HG02840 (cell line): ENCODE measurements around the gene CUBN.

Source experiments
- ATAC-seq: cut with Tn5 transposase; IDR thresholded peaks from one replicate; pipeline ENCODE4 v1.9.1; 2021; ENCODE audit warnings: mild to moderate bottlenecking, moderate library complexity, moderate number of reproducible peaks; ENCODE audit not compliant: unreplicated experiment, low FRiP score

CUBN gene

DNA sequence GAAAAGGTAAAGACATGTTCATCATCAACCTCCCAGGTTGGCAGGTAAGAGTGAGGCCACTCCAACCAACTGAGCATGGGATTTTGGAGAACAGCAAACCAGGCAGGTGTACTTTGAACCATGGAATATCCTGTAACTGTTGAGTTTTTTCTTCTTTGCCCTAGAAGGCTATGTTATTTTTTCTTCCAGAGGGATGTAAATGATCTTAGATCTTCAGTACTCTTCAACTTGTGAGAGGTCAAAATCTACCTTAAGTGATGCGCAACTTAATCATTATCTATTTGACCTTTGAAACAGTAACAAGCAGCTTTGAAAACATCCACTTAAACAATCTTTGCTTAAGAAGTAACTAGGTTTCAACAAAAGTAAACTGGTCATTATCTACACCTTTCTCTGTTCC lies at the start of gene CUBN:
CUBN (minus strand) TSS at position 71 of the 400 bp plus-strand sequence; CDS start at position 25, 46 bp downstream.
- no peak for ATAC-seq

DNA sequence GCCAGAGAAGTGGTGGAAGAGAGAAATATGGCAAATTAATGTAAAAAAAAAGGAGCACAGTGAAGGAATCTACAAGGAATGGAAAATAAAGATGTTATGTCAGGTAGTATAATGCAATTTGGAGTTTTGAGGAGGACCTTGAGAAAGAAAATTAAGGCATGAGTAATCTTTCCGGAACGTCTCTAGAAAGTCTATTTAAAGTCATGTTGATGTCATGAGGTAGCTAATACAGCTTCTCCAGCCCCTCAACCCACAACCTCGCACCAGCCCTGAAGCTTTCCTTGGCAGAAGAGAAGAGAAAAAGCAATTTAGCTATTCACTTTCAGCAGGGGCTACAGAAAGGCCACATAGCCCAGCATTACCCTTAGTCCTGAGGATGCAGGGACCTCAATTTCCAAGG lies 49.4 kb upstream of the CUBN start:
- ATAC-seq, result no peak

DNA sequence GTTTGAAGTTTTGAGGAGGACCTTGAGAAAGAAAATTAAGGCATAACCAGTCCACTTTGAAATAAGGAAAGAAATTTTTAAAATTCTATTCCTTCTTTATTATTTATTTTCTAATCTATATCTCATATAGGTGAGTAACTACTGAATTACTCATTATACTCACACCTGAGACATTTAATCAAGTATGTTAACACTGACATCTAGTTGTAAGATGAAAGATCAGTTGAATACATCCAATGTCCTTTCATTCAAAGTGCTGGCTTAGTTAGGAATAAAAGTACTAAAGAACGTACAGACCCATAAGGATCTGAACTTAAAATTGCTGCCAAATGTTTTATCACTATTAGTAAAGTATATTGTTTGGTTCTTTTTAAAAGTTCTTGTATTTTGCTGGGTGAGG lies 48.4 kb upstream of the CUBN start:
- no peak for ATAC-seq

DNA sequence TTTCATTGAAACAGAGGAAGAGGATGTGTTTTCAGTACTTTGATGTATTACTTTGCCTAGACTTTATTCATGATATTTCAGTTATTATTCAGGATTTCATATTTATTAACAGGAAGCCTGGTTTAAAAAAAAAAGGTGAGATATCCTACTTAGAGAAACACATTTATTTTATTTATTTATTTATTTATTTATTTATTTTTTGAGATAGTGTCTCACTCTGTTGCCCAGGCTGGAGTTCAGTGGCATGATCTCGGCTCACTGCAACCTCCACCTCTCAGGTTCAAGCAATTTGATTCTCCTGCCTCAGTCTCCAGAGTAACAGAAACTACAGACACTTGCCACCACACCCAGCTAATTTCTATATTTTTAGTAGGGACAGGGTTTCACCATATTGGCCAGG lies 47.4 kb upstream of the CUBN start:
- no peak for ATAC-seq

DNA sequence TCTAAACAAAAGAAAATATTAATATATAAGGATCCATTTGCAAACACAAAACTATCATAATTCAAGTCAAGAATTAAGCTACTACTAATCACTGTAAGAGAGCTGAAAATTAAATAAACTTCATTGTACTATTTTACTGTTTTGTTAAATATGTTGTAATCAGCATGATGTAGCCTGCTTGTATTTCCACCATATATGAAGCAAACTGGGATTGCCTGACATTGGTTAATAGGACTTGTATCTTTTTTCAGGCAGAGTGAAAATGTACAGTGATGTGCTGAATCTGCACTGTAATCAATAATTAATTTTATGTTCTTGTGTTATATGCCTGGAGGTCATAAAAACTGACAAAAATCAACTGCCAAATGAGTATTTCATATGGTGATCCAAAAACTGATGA lies 46.5 kb upstream of the CUBN start:
- ATAC-seq, result no peak

DNA sequence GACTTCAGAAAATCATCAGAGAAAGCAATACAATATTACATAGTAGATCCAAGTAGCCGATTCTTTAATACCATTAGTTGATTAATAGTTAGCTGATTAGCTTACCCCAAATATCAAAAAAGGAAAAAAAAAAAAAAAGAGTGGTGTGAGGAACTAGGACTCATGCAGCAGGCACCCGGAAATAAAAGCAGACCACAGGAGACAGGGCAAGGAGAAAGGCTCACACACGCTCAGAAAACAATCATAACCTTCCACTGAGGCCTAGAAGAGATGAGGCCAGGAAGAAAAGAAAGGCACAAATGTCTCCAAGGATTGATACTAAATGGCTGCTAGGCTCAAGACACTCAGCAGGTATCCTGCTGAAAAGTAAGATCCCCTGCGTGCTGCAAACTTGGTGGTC lies 45.9 kb upstream of the CUBN start:
- no peak for ATAC-seq

DNA sequence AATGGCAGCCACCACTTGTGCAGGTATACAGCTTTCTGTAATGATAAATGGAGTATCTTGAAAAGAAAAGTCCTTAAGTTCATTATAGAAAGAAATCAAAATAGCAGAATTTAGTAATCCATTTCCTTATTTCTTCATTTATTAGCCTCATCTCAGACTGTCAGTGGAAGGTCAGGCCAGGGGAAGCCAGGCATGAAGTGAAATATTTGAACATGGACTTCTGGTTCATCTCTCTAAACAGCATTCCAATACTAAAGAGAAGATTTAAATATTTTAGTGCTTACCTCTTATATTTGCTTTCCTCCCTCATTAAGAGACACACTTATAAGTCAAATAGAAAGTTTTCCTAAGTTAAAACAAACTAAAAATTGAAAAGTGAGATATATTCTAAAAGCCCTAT lies 45.0 kb upstream of the CUBN start:
- ATAC-seq, result no peak

DNA sequence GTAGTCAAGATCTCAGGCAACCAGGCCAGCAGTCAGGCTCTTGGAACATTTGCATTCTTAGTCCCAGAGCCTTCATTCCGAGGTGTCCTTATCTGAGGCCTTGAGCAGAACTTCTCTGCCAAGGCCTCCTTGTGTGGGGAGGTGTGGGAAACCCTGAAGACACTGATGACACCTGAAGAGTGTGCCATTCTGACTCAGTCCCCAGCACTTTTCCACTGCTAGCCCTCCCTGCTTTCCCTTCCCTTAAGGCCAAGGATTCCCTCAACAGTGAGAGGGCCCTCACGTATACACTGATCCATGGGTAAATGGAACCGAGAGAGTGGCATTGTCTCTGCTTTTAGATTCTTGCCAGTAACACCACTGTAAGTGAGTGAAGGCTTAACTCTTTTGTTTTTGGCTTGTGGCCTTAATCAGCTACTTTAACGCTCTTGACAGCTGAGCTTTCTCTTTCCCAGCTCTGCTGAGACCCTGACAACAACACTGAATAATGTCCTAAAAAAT lies 41.6 kb upstream of the CUBN start:
- ATAC-seq, result no peak

DNA sequence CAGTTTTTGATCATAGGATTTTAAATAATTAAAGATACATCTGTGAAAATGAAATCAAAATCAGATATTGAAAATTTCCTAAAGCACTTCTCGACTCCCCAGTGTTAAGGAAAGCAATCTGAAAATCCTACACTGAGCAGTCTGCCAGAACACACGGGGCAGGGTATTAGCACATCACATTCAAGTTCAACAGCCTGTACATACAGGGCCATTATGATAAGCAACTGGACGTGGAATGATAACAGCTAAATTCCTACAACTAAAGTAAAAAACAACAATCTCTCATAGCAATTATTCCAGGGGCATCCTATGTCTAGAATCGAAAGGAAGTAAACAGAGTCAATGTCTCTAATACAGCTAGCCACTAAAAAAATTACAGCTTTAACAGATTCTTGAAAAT lies 40.2 kb upstream of the CUBN start:
- ATAC-seq, result no peak

DNA sequence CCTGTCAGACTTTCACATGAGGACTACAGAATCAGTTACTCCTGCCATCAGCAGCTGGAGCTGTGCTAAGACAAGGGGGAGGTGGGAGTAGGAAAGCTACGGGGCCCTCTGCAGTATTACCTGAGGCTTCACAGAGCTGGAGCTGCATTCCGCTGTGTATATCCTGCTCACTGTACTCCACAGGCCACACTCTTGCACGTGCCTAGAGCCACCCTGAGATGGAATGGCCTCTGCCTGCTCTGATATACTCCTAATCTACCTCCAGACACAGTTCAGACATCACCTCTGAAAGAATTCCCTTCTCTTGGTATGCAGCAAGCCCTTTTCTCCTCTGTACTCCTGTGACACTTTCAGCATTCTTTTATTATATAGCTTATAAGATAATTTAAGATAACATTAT lies 37.1 kb upstream of the CUBN start:
- no peak for ATAC-seq

DNA sequence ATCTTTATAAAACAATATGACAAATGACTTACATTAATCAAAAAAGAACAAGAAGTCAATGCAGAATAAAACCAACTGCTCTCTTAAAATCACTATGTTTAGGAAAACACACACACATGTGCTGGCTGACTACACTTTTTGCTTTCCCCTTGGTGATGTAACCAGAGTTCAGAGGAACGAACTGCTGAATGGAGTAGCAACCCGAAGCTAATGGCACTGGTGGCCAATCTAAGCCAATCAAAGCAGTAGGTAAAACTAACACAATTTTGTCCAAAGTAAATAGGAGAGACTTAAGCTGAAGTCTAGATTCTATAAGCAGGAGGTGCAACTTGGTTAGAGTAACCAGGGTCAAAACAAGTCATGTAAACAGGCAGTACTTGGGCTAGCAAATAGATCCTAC lies 33.2 kb upstream of the CUBN start:
- no peak for ATAC-seq

DNA sequence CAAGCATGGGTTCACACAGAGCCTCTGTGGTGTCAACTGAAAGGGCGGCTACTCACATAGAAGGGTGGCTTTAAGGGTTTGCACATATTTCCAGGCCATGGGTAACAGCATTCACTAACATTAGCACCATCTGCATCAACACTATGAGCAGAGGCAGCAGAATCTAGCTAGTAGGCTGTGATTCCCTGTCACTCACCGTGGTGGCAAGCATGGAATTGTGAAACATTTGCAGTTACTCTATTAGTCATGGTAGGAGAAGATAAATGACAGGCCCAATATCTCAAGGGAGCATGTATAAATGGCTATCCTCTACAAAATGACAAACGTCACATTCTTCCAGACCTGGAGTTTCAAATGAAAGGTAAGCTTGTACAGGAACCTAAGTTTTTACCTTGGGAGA lies 32.2 kb upstream of the CUBN start:
- ATAC-seq, result no peak

DNA sequence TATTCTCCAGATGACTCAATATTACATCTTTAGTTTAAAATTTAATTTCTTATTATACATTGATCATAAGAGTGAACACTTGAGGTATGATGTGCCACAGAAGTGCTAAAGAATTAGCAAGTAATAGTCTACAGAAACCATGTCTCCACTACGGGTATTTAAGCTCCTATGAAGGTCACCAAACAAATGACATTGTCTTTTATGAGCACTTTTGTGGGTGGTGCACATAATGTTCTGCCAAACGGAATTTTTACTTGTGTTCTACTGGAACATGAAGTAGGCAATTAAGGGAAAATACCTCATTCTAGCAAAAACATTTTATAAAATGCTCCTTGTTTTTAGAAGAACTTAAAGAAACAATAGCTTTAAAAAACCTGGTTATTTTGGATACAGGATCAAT lies 27.4 kb upstream of the CUBN start:
- no peak for ATAC-seq

DNA sequence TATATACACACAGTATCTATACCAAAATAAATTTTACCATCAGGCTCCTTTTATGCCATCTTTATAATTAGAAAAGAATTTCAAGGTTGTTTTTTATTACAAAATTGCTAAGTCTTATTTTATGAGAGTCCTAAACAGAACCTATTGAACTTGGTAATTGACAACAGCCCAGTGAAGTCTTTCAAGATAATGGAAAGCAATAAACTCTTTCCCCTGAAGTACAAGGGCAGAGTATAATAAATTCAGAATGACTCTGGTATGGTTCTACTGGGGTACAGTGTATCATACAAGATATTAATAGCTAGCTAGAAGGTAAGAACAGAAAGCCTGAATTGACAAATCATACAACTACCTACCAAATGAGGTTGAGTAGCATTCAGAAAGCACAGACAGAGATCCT lies 26.2 kb upstream of the CUBN start:
- no peak for ATAC-seq

DNA sequence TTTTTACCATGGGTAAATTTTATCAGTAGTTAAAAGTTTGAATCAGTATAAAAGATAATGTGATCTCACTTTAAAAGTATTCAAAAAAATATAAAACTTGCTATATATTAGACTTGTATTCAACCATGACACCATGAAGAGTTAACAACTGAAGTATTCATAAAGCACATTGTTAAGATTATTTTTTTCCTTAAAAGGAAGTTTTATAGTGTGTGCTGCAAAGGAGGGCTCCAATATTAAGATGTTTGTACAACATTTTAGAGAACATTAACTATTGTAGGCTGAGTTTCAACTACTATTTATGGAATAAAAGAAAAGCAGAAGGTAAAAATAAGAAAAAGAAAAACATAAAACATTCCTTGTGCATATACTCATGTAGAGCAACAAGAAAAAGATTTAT lies 24.5 kb upstream of the CUBN start:
- ATAC-seq, result no peak

DNA sequence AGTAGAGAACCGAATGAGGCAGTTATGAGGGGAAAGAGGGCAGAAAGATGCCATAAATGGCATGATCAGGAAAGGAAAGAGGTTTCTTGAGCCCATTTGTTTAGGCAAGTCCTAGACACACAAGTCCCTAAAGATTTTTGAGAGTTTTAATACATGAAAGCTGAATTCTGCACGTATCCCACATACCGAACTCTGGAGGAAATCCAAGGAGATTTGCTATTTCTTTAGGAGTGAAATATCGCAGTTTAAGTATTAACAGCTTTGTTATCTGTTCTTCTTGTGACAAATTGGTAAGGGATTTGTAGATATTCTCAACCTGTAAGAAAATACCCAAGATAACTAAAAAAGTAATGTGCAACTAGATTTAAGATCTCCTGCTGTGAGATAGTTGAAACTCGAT lies 23.7 kb upstream of the CUBN start:
- ATAC-seq, result no peak

DNA sequence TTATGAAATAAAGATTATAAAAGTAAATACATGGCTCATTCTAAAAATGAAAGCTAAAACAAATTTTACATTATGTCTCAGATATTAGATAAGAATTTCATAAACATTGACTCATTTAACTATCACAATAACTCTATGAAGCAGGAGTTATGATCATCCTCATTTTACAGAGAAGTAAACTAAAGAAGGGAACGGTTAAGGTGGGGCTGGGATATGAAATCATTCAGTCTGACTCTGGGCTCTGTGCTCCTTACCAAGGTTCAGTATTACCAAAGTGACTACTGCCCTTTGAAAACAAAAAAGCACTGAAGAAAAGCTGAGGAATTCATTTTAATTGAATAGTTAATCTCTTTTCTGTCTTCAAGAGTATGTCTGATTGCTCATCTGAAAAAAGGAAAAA lies 22.1 kb upstream of the CUBN start:
- no peak for ATAC-seq

DNA sequence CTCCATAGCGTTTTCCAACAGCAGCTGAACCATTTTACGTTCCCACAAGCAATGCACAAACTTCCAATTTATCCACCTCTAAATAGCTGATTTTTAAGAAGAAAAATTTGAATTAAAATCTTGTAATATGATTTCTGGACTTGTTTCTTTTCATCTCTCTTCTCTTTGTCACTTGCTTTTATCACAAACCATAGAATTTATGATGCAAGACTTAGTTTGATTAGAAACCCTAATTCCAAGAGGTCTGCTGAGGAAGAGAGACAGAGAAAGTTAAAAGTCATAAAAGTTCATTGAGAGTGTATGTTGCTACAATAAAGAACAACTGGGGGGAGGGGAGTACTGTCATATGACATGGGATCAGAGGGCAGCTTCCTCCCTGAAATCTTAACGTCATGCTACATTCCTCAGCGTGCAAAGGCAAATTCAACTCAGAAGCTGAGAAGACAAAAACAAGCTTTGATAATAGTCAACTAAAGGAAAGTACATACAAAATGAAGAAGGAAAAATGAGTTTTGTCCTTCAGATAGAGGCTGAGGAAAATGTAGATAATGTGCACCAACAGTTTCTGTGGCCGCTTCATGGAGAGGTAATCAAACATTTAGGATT lies 18.4 kb upstream of the CUBN start:
- no peak for ATAC-seq

DNA sequence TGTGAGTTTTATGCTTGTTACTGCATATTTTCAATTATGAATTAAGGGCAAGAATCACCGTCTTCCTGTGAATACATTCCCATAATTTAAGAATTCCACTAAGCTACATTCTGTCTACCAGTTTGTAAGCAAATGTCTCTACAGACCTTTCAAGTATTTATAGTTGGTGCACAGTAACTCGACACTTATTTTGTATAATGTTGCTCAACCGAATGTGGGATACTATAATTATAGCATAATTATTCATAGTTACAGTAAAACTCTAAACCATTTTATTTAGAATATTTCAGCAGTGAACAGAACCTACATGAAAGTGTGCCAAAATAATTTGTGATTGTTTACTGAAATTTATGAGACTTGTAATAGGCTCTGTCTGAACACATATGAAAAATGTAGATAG lies 17.3 kb upstream of the CUBN start:
- ATAC-seq, result no peak

DNA sequence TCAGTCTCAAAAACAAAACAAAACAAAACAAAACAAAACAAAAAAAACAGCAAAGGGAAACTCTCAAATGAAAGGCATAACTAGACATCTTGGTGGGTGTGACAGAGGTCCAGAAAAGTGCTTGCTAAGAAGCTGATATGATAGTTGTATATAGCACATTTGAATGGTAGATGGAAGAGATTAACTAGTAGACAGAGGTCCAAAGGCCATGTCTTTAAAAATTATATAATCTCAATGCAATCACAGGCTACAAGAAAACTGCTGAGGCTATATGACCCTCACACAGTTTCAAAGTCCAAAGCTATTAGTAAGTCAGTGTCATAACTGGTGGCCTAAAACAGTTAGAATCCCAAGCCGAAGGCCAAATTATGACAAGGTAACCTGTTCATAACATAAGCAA lies 15.6 kb upstream of the CUBN start:
- ATAC-seq, result no peak

DNA sequence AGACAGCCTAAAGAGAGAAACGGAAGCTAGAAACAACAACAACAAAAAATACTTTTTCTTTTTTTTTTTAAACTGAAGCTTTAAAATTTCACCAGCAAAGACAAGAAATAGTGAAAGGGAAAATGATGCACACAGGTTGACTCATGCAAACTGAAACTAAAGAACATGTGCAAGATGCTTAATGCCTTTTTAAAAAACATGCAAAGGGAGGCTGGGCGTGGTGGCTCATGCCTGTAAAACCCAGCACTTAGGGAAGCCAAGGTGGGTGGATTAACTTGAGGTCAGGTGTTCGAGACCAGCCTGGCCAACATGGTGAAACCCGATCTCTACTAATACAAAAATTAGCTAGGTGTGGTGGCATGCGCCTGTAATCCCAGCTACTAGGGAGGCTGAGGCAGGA lies 15.1 kb upstream of the CUBN start:
- ATAC-seq, result no peak

DNA sequence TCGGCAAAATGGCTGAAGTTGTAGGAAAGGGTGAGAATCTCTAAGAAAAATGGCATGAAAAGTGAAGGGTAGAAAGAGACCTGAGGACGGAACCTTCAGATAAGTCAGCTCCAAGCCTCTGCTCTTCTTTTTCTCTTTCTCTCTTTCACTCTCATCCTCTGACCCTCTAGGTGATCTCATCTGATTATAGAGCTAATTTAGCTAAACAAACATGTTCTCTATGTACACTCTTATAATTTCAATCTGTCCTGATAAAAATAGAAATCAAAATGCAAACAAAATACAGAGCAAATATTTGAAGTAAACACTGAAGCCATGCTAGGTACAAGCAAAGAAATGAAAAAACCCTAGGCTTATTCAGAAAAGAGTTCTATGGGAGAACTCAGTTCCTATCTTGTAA lies 14.4 kb upstream of the CUBN start:
- no peak for ATAC-seq

DNA sequence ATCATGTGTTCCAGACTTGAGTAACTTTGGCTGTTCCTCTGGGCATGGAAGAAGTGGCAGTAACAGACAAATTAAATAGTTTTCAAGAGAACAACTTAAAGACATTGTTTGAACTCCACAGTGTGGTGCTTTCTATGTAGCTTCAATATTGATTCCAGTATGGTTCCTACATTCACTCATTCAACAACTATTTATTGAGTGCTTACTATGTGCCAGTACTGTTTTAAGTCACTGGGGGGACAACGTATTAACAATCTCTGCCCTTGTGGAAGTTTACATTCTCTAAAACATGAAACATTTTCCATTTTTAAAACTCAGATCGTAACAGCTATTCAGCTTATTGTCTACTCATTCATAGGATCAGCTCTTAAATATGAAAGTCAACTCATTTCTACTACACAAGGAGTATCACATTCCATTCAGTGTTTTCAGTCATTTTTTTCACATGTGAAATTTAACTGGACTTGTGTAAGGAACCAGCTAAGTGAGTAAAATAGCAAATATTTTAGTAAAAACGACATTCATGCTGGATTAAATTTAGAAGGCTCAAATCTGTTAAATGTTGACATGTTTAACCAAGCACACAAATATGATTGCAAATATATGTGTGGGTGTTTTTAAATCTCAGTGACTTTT lies 13.6 kb upstream of the CUBN start:
- no peak for ATAC-seq
